GM12878 (cell line): ENCODE data around the gene SENP7. TPM values are rescaled to one million over a fixed set of nuclear protein-coding genes. Genes with fewer than 3 reads are reported as not detected.

ENCODE experiments used
- ATAC-seq: fragments of 200-7000 bp; cut with Tn5 transposase; 3 replicates; pipeline ENCODE4 v1.9.1; 2020; ENCODE audit warnings: mild to moderate bottlenecking, moderate library complexity
- BruUV-seq: library from RNA; stranded (reverse); fragments of 400-500 nt; replicated peaks from 2 replicates; lab custom pipeline; 2021; lab: Mats Ljungman, UMichigan
- CTCF ChIA-PET: fragments of 300-600 bp; sonication (Branson Sonifier 250); formaldehyde crosslinking; extraction: SDS; loops from one replicate; lab custom pipeline; 2021; ENCODE audit warnings: inconsistent platforms; lab: Yijun Ruan, JAX
- POLR2A ChIA-PET: fragments of 350-600 bp; formaldehyde crosslinking; extraction: SDS; loops from one replicate; lab custom pipeline; 2021; ENCODE audit warnings: inconsistent platforms; lab: Charles Lee
- RAD21 ChIA-PET: fragments of 300-600 bp; sonication (Branson Sonifier 250); formaldehyde crosslinking; loops from one replicate; lab custom pipeline; 2023; ENCODE audit warnings: antibody characterized with exemption; ENCODE audit not compliant: unreplicated experiment; lab: Charles Lee
- SMC1A ChIA-PET: fragments of 300-600 bp; sonication (Branson Sonifier 250); formaldehyde crosslinking; loops from one replicate; lab custom pipeline; 2023; ENCODE audit not compliant: unreplicated experiment, uncharacterized antibody; lab: Charles Lee
- DNase-seq: peaks from one replicate; pipeline ENCODE4 v3.0.0-alpha.2; 2011; ENCODE audit warnings: low read depth, low spot score
- FAIRE-seq: peaks from 3 replicates; lab custom pipeline; 2011; peaks lifted over from hg19 to GRCh38; lab: Jason Lieb, UNC
- H2AFZ ChIP-seq: 2 replicates; pipeline ENCODE4 v1.6.0; 2011; ENCODE audit warnings: low read depth, low read length, control low read depth; ENCODE audit not compliant: control insufficient read depth
- H3K27ac ChIP-seq: 2 replicates; pipeline ENCODE4 v1.5.1; 2011; ENCODE audit warnings: control low read depth; ENCODE audit not compliant: control insufficient read depth, insufficient read depth
- H3K27me3 ChIP-seq, 2 experiments: replicated peaks in 1 of 2; 2 replicates each; pipeline versions ENCODE4 v1.6.0 to v1.6.1; 2011; ENCODE audit warnings: low read length in 1 of 2; ENCODE audit not compliant: control insufficient read depth in 2 of 2, insufficient read depth in 2 of 2
- H3K36me3 ChIP-seq, 2 experiments: 2 replicates each; pipeline ENCODE4 v1.5.1; 2011; ENCODE audit warnings: low read length in 1 of 2; ENCODE audit not compliant: control insufficient read depth in 2 of 2, insufficient read depth in 2 of 2
- H3K4me1 ChIP-seq: 2 replicates; pipeline ENCODE4 v1.6.1; 2011; ENCODE audit warnings: mild to moderate bottlenecking, low read length, moderate library complexity, mixed read lengths; ENCODE audit not compliant: control insufficient read depth, insufficient read depth
- H3K4me2 ChIP-seq: 2 replicates; pipeline ENCODE4 v1.6.0; 2011; ENCODE audit warnings: control low read depth; ENCODE audit not compliant: control insufficient read depth, insufficient read depth
- H3K4me3 ChIP-seq: fragments of 200-600 bp; sonication (generic); 2 replicates; pipeline ENCODE4 v1.5.1; 2016
- H3K79me2 ChIP-seq: 2 replicates; pipeline ENCODE4 v1.6.0; 2011; ENCODE audit warnings: low read length; ENCODE audit not compliant: control insufficient read depth, insufficient read depth
- H3K9ac ChIP-seq: 2 replicates; pipeline ENCODE4 v1.8.0; 2011; ENCODE audit warnings: low read length, control low read depth, mixed read lengths; ENCODE audit not compliant: control insufficient read depth, insufficient read depth
- H3K9me3 ChIP-seq: replicated peaks from 3 replicates; pipeline ENCODE4 v1.5.1; 2011; ENCODE audit warnings: mild to moderate bottlenecking, low read length; ENCODE audit not compliant: control insufficient read depth, insufficient read depth
- H4K20me1 ChIP-seq: 2 replicates; pipeline ENCODE4 v1.6.0; 2011; ENCODE audit not compliant: control insufficient read depth, insufficient read depth
- CBX5 ChIP-seq: sonication (generic); IDR thresholded peaks from 2 replicates; pipeline ENCODE4 v1.6.1; 2016; ENCODE audit warnings: low read depth, moderate library complexity, mild to moderate bottlenecking, inconsistent platforms
- CUX1 ChIP-seq: IDR thresholded peaks from 2 replicates; pipeline ENCODE4 v1.6.1; 2012; ENCODE audit warnings: improper control_type of control experiment, low read depth, low read length; ENCODE audit not compliant: insufficient replicate concordance
- JUND ChIP-seq: IDR thresholded peaks from 2 replicates; pipeline ENCODE4 v1.6.1; 2012; ENCODE audit warnings: low read depth, mild to moderate bottlenecking, low read length, improper control_type of control experiment, moderate library complexity
- KAT2A ChIP-seq: conservative IDR thresholded peaks from 2 replicates; pipeline ENCODE4 v1.6.1; 2011; ENCODE audit warnings: low read depth, low read length; ENCODE audit not compliant: control insufficient read depth
- MEF2B ChIP-seq: fragments of 450-650 bp; IDR thresholded peaks from 2 replicates; pipeline ENCODE4 v1.6.1; 2018; ENCODE audit warnings: mild to moderate bottlenecking, moderate library complexity; ENCODE audit not compliant: partially characterized antibody, poor library complexity, severe bottlenecking
- PML ChIP-seq: IDR thresholded peaks from 2 replicates; pipeline ENCODE4 v1.6.1; 2012; ENCODE audit warnings: low read length, inconsistent platforms
- POLR2A ChIP-seq: IDR thresholded peaks from 2 replicates; pipeline ENCODE4 v1.6.1; 2011; ENCODE audit warnings: low read depth, mild to moderate bottlenecking, low read length
- RUNX3 ChIP-seq: IDR thresholded peaks from 2 replicates; pipeline ENCODE4 v1.6.1; 2012; ENCODE audit warnings: low read length, inconsistent platforms
- SMAD5 ChIP-seq: IDR thresholded peaks from 2 replicates; pipeline ENCODE4 v1.6.1; 2016; ENCODE audit warnings: antibody characterized with exemption, low read depth
- ZNF592 ChIP-seq: fragments of 450-650 bp; IDR thresholded peaks from 2 replicates; pipeline ENCODE4 v1.6.1; 2017; ENCODE audit warnings: mild to moderate bottlenecking, moderate library complexity
- WGBS: methylation state at CpG from one replicate; pipeline ENCODE4 v1.1.6; 2016; ENCODE audit warnings: low lambda C conversion rate; ENCODE audit not compliant: insufficient replicate concordance, insufficient coverage; ENCODE audit errors: missing lambda C conversion rate; 5-methylcytosine and 5-hydroxymethylcytosine counted together
- in situ Hi-C: fragments of 300-500 bp; cut with MboI; formaldehyde crosslinking; loops from 9 replicates; pipeline ENCODE4 v1.14.3; 2018; ENCODE audit warnings: mixed read lengths
- intact Hi-C: fragments of 100-400 bp; cut with micrococcal nuclease; formaldehyde crosslinking; loops from one replicate; pipeline ENCODE4 v1.14.2; 2022; ENCODE audit not compliant: unreplicated experiment
- polyA plus RNA-seq, 11 experiments: library from polyadenylated mRNA; depleted of rRNA in 4 of 11; unstranded in 6 of 11; stranded (reverse) in 5 of 11; fragments of >200 nt; fragmentation: Nextera tagmentation in 4 of 11; fragmentation: Illumina TruSeq in 1 of 11; extraction: Ambion mirVana in 4 of 11; extraction: Trizol in 1 of 11; gene quantifications; 1 replicate in 1 of 11; 2 replicates in 10 of 11; pipeline versions ENCODE4 v1.2.1 to v1.2.3, GENCODE V29; 2011 to 2016; ENCODE audit warnings: inconsistent platforms in 2 of 11, missing spikeins in 2 of 11, low read depth in 1 of 11
- total RNA-seq, 4 experiments: library from RNA; depleted of rRNA in 3 of 4; stranded (reverse); fragments of >200 nt in 3 of 4; fragmentation: Illumina TruSeq in 1 of 4; extraction: Trizol in 1 of 4; gene quantifications; 2 replicates each; pipeline versions ENCODE4 v1.2.1 to v1.2.3, GENCODE V29; 2013 to 2021

Gene SENP7
- total and polyA plus RNA-seq, 10 of the 15 experiments (the other 5 are each of a cell fraction or from before 2014, with no cell fraction given), result 2.6 to 14.7 (median 8.3) TPM

- H3K9me3 ChIP-seq, result no peaks in the 10 kb centered on the region
- H2AFZ ChIP-seq, result no peak overlapping the region
- no peaks in the 10 kb centered on the region; a peak in 1 of 4 replicates for H3K36me3 ChIP-seq
- DNase-seq, result no peak
- SMC1A ChIA-PET, result no interaction called here
- POLR2A ChIA-PET, result no interaction called here
- TF ChIP-seq SMAD5 (no peak), CBX5 (no peak), JUND (no peak)
- TF ChIP-seq, all 136 proteins: peak for 0
- Histone ChIP-seq H3K4me3 (no peak overlapping the region), H3K4me1 (no peaks in the 10 kb centered on the region), H4K20me1 (no peaks in the 10 kb centered on the region), H3K27ac (no peak overlapping the region), H3K27me3 (no peaks in the 10 kb centered on the region), H3K79me2 (no peaks in the 10 kb centered on the region), H3K4me2 (no peak overlapping the region), H3K9ac (no peak overlapping the region)
- no peak for FAIRE-seq
- in situ Hi-C loops (no loop called here), intact Hi-C loops (no loop called here)
- no TSS peak for BruUV-seq
- no peak for ATAC-seq
- RAD21 ChIA-PET, result no interaction called here
- CTCF ChIA-PET, result no interaction called here
These were observed 58.4 kb downstream of the SENP7 start for GRCh38 chr3:101454629-101455028.

- Histone ChIP-seq H3K27ac (no peak overlapping the region), H3K9me3 (no peaks in the 10 kb centered on the region), H3K27me3 (no peaks in the 10 kb centered on the region), H3K36me3 (no peaks in the 10 kb centered on the region; a peak in 1 of 4 replicates), H3K4me2 (no peak overlapping the region), H3K4me3 (no peak overlapping the region), H3K79me2 (no peaks in the 10 kb centered on the region), H2AFZ (no peak overlapping the region), H3K9ac (no peak overlapping the region), H4K20me1 (no peaks in the 10 kb centered on the region), H3K4me1 (no peaks in the 10 kb centered on the region)
- in situ Hi-C loops (no loop called here), intact Hi-C loops (no loop called here)
- ATAC-seq (no peak), DNase-seq (no peak), FAIRE-seq (no peak)
- BruUV-seq, result no TSS peak
- ChIA-PET CTCF (no interaction called here), SMC1A (no interaction called here), RAD21 (no interaction called here), POLR2A (no interaction called here)
- WGBS, result 77% methylated on average over 3 of the region's 3 CpGs
- TF ChIP-seq POLR2A, result no peak
- TF ChIP-seq RUNX3, result no peak
- no peak for TF ChIP-seq CUX1
- no peak for TF ChIP-seq PML
- no peak for TF ChIP-seq MEF2B
- no peak for TF ChIP-seq ZNF592
- no peak for TF ChIP-seq KAT2A
These were observed 59.1 kb downstream of the SENP7 start for GRCh38 chr3:101453961-101454360.
